MCF 10A (cell line): ENCODE results near the gene ARHGEF17. TPM values are rescaled to one million over a fixed set of nuclear protein-coding genes. Genes with fewer than 3 reads are reported as not detected.

Experiments used
- BruUV-seq: library from RNA; stranded (reverse); fragments of 400-500 nt; replicated peaks from 2 replicates; lab custom pipeline; 2021; lab: Mats Ljungman, UMichigan
- CTCF ChIA-PET: fragments of 300-600 bp; sonication (Branson Sonifier 250); formaldehyde crosslinking; extraction: SDS; loops from one replicate; lab custom pipeline; 2021; ENCODE audit warnings: antibody characterized with exemption, inconsistent platforms; lab: Yijun Ruan, JAX
- POLR2A ChIA-PET: fragments of 300-600, 350-650 bp; sonication (Branson Sonifier 250); formaldehyde crosslinking; extraction: SDS; loops from one replicate; lab custom pipeline; 2020; ENCODE audit warnings: antibody characterized with exemption, inconsistent platforms; lab: Yijun Ruan, JAX
- DNase-seq: peaks from one replicate; pipeline ENCODE4 v3.0.0-alpha.2; 2018; ENCODE audit not compliant: unreplicated experiment
- H3K27ac Mint-ChIP-seq: one replicate; pipeline ENCODE4 v1.8.0; 2022; ENCODE audit warnings: mild to moderate bottlenecking, low read depth, mixed read lengths; ENCODE audit not compliant: unreplicated experiment
- H3K27me3 Mint-ChIP-seq: one replicate; pipeline ENCODE4 v1.8.0; 2022; ENCODE audit warnings: mixed read lengths; ENCODE audit not compliant: insufficient read depth, unreplicated experiment
- H3K36me3 Mint-ChIP-seq: one replicate; pipeline ENCODE4 v1.8.0; 2022; ENCODE audit warnings: mild to moderate bottlenecking, moderate library complexity, mixed read lengths; ENCODE audit not compliant: insufficient read depth, unreplicated experiment
- H3K4me1 Mint-ChIP-seq: one replicate; pipeline ENCODE4 v1.8.0; 2022; ENCODE audit warnings: mixed read lengths; ENCODE audit not compliant: insufficient read depth, unreplicated experiment
- H3K4me3 Mint-ChIP-seq: one replicate; pipeline ENCODE4 v1.8.0; 2022; ENCODE audit warnings: mild to moderate bottlenecking, moderate library complexity, mixed read lengths; ENCODE audit not compliant: unreplicated experiment
- H3K9me3 Mint-ChIP-seq: one replicate; pipeline ENCODE4 v1.8.0; 2022; ENCODE audit warnings: mixed read lengths; ENCODE audit not compliant: unreplicated experiment
- intact Hi-C: fragments of 100-400 bp; cut with micrococcal nuclease; formaldehyde crosslinking; loops from 2 replicates; pipeline ENCODE4 v1.14.1; 2022
- total RNA-seq: library from RNA; stranded (reverse); gene quantifications from 2 replicates; pipeline ENCODE4 v1.2.3, GENCODE V29; 2022
- TF ChIP-seq, protein P1 (sequence below): fragments of 200-600 bp; IDR thresholded peaks from one replicate; pipeline ENCODE4 v1.8.0; 2022; ENCODE audit warnings: antibody characterized with exemption, mild to moderate bottlenecking; ENCODE audit not compliant: unreplicated experiment

The ARHGEF17 gene
- total RNA-seq, 1 experiment from 2014 or later: 27.6 TPM

DNA sequence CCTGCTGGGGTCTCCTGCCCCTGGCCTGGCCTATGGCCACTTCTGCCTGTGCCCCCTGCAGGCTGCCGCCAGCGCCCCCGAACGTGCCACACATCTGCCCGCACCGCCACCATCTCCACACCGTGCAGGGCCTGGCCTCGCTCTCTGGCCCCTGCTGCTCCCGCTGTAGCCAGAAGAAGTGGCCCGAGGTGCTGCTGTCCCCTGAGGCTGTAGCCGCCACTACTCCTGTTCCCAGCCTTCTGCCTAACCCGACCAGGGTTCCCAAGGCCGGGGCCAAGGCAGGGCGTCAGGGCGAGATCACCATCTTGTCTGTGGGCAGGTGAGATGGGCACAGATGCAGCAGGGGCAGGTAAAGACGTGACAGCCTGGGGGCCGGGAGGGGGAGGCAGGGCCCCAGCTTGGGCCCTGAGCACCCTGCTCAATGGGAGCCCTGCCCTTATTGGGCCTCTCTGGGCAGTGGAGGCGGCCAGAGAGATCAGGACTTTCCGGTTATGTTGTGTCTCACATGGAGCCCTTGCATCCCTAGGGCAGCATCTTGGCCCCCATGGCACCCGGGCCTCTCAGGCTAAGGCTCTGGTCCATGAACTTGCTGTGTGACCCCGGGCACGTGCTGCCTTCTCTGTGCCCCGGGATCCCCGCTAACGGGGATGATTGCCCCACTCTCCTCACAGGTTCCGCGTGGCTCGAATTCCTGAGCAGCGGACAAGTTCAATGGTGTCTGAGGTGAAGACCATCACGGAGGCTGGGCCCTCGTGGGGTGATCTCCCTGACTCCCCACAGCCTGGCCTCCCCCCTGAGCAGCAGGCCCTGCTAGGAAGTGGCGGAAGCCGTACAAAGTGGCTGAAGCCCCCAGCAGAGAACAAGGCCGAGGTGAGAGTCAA is 86.6 kb downstream of the ARHGEF17 start:
- CTCF ChIA-PET: interaction anchor here (0.7 to 2.7 kb wide), 5 partner anchors 20 to 231 kb away, joined by 3 to 16 read pairs (median 5); no protein-coding TSS in a partner anchor
- POLR2A ChIA-PET: interaction anchor here (0.6 to 1.6 kb wide), 2 partner anchors 43 to 343 kb away, joined by 3 to 5 read pairs; no protein-coding TSS in a partner anchor
- peaks cover 5% of the 10 kb centered on the region for H3K4me1 Mint-ChIP-seq
- no peaks in the 10 kb centered on the region for H3K9me3 Mint-ChIP-seq
- intact Hi-C loops: no loop called here
- H3K27me3 Mint-ChIP-seq: no peaks in the 10 kb centered on the region
- H3K27ac Mint-ChIP-seq: no peak overlapping the region
- no TSS peak for BruUV-seq
- DNase-seq: no peak
- H3K4me3 Mint-ChIP-seq: no peak overlapping the region
- TF ChIP-seq, protein P1, sequence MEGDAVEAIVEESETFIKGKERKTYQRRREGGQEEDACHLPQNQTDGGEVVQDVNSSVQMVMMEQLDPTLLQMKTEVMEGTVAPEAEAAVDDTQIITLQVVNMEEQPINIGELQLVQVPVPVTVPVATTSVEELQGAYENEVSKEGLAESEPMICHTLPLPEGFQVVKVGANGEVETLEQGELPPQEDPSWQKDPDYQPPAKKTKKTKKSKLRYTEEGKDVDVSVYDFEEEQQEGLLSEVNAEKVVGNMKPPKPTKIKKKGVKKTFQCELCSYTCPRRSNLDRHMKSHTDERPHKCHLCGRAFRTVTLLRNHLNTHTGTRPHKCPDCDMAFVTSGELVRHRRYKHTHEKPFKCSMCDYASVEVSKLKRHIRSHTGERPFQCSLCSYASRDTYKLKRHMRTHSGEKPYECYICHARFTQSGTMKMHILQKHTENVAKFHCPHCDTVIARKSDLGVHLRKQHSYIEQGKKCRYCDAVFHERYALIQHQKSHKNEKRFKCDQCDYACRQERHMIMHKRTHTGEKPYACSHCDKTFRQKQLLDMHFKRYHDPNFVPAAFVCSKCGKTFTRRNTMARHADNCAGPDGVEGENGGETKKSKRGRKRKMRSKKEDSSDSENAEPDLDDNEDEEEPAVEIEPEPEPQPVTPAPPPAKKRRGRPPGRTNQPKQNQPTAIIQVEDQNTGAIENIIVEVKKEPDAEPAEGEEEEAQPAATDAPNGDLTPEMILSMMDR: no peak
- H3K36me3 Mint-ChIP-seq: peaks cover 5% of the 10 kb centered on the region

DNA sequence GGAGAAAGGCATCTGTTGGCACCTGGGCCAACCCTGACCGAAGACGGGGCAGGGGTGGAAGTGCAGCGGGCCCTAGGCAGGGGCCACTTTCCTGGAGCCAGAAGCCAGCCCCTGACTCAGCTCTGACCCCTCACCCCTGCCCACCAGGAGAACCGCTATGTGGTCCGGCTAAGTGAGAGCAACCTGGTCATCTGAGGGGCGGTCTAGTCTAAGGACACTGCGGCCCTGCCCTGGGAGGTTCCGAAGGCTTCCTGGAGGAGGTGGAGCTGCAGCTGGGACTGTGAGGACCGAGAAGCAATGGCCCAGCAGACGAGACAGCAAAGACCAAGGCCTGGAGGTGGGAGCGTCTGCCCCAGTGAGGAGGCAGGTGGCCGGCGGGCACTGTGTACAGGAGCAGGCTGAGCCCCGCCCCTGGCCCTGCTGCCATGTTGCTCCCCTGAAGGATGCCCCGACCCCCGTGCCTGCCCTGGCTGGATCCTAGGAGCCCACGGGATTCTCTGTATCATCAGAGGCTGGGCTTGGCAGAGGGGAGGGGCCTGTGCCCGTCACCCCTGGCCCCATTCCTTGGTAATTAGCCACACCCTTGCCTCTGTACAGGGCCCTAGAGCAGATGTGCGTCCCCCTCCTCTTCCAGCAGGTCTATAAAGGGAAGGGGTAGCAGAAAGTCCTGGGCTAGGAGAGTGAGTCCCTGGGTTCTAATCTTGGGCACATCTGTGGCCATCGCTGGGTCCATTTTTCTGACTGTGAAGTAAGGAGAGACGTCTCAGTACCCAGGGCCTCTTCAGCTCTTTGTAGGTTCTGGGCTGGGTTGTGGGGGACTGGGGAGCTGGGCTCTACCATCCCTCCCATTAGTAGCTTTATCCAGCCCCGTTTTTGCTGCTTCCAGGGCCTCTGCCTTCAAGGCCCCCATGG is 87.5 kb downstream of the ARHGEF17 start:
- intact Hi-C loops: no loop called here
- no peaks in the 10 kb centered on the region for H3K27me3 Mint-ChIP-seq
- POLR2A ChIA-PET: interaction anchor here (0.6 kb wide), 3 partner anchors 45 to 342 kb away, joined by 3 read pairs; no protein-coding TSS in a partner anchor
- CTCF ChIA-PET: interaction anchor here (0.6 to 2.6 kb wide), 5 partner anchors 14 to 266 kb away, joined by 3 to 20 read pairs (median 4); no protein-coding TSS in a partner anchor
- BruUV-seq: no TSS peak
- H3K4me3 Mint-ChIP-seq: no peak overlapping the region
- H3K27ac Mint-ChIP-seq: peak overlapping the region; percentile 77
- no peaks in the 10 kb centered on the region for H3K4me1 Mint-ChIP-seq
- no peaks in the 10 kb centered on the region for H3K9me3 Mint-ChIP-seq
- peaks cover 5% of the 10 kb centered on the region for H3K36me3 Mint-ChIP-seq
- no peak for DNase-seq
- TF ChIP-seq, protein P1: no peak

DNA sequence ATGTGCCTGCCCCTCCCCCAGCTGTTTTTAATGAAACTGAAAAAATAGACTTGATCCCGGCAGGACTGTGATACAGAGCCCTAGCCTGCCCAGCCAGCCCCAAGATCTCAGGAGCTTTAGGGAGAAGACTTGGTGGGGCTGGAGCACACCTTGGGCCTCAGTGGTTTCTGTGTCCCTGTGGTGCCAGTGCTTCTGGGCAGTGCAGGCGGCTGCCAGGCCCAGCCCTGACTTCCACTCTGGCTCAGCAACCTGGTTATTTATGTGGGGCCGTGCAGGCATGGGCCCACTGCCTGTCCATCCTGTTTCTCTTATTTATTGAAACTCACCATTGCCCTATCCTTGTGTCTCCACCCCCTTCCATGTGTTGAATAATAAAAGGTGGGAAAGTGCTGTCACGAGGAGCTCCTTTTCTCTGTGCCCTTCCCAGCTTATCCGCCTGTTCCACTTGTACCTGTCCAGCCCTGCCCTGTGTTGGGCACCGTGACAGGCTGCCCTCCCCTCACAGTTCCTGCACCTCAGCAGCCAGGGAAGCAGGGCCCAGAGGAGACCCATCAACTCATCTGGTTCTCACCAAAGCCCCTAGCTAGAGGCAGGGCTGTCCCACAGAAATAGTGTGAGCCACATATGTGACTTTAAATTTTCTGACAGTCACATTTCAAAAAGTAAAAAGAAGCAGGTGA is 88.3 kb downstream of the ARHGEF17 start:
- CTCF ChIA-PET: interaction anchor here (0.7 to 2.6 kb wide), 8 partner anchors 12 to 266 kb away, joined by 3 to 20 read pairs (median 4); no protein-coding TSS in a partner anchor
- BruUV-seq: no TSS peak
- Mint-ChIP-seq H3K27me3 (no peaks in the 10 kb centered on the region), H3K9me3 (no peaks in the 10 kb centered on the region), H3K27ac (peak overlapping the region; percentile 77), H3K4me1 (no peaks in the 10 kb centered on the region), H3K4me3 (no peak overlapping the region), H3K36me3 (peaks cover 5% of the 10 kb centered on the region)
- intact Hi-C loops: no loop called here
- POLR2A ChIA-PET: interaction anchor here (0.6 to 0.9 kb wide), 3 partner anchors 45 to 89 kb away, joined by 3 read pairs; no protein-coding TSS in a partner anchor
- TF ChIP-seq, protein P1: no peak
- DNase-seq: no peak
